ENCODE data around the gene WDR86. TPM values are rescaled to one million over a fixed set of nuclear protein-coding genes. Genes with fewer than 3 reads are reported as not detected.

The WDR86 gene, protein sequence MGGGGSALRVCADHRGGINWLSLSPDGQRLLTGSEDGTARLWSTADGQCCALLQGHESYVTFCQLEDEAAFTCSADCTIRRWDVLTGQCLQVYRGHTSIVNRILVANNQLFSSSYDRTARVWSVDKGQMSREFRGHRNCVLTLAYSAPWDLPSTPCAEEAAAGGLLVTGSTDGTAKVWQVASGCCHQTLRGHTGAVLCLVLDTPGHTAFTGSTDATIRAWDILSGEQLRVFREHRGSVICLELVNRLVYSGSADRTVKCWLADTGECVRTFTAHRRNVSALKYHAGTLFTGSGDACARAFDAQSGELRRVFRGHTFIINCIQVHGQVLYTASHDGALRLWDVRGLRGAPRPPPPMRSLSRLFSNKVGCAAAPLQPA
- 1 to 10 TPM in 1 of 2 donors, under 1 TPM in 1; 0.33 to 1.6 TPM for total RNA-seq

DNA sequence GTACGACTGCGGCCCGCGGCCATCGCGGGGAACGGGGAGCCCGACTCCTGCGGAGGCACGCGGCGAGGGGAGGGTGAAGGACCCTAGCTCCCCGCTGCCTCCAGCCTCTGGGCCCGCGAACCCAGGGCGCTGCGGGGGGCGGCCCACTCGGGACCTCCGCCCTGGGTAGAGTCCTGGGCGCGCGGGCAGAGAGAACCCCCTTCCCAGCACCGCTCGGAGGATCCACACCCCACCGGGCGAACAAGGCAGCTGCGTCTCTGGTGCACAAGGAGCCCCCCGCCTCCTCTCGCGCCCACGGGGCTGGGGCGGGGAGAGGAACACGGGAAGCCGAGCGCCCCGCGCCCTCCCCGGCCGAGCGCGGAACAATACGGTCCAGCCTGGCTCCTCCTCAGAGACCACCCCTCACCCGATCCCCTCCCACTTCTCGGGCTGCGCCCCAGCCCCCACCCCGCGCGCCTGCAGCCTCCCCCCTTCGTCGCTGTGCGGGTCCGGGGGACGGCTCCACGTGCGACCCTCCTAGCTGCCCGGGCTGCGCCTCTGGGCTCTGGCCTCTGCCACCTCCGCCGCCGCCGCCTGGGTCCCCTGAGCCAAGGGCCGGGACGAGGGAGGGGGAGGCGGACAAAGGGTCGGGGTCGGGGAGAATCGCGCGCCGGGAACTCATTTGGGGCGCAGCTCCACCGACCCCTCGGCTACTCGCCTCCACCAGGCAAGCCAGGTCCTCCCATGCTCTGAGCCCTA, at the start of gene WDR86:
Gene WDR86, minus strand, starts transcription at position 372 of the 738 bp plus-strand sequence. CDS start 449 bp downstream, outside the sequence.
- H3K27me3 ChIP-seq: peaks cover 0 to 12% of the 10 kb centered on the region in 2 donors
- H3K36me3 ChIP-seq: no peaks in the 10 kb centered on the region
- H3K4me1 ChIP-seq: peaks cover 0 to 17% of the 10 kb centered on the region in 2 donors
- DNase-seq (ENCODE audit: low spot score): no peak
- H3K9me3 ChIP-seq: no peaks in the 10 kb centered on the region
- peak within 1 kb of the TSS; percentile 44 to 48 for H3K4me3 ChIP-seq
- H3K27ac ChIP-seq: no peak within 1 kb of the TSS
- TF ChIP-seq, protein P1, sequence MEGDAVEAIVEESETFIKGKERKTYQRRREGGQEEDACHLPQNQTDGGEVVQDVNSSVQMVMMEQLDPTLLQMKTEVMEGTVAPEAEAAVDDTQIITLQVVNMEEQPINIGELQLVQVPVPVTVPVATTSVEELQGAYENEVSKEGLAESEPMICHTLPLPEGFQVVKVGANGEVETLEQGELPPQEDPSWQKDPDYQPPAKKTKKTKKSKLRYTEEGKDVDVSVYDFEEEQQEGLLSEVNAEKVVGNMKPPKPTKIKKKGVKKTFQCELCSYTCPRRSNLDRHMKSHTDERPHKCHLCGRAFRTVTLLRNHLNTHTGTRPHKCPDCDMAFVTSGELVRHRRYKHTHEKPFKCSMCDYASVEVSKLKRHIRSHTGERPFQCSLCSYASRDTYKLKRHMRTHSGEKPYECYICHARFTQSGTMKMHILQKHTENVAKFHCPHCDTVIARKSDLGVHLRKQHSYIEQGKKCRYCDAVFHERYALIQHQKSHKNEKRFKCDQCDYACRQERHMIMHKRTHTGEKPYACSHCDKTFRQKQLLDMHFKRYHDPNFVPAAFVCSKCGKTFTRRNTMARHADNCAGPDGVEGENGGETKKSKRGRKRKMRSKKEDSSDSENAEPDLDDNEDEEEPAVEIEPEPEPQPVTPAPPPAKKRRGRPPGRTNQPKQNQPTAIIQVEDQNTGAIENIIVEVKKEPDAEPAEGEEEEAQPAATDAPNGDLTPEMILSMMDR (IDR thresholded peaks at IDR 0.05): no peak

- H3K4me3 ChIP-seq: no peak overlapping the region
Observed at GRCh38 chr7:151457534-151457933, 47.7 kb upstream of the WDR86 start.

DNA sequence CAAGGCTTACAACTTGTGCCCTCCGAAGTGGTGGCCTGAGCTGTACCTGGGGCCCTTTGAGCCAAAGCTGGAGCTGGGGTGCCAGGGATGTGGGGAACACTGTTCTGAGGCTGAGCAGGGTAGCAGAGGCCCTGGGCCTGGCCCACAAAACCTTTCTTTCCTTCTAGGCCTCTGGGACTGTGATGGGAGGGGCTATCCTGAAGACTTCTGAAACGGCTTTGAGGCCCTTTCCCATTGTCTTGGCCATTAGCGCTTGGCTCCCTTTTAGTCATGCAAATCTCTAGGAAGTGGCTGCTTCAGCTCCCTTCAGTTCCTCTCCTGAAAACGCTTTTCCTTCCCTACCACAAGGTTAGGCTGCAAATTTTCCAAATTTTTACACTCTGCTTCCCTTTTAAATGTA, 46.9 kb upstream of the WDR86 start:
- Histone ChIP-seq H3K4me3 (no peak overlapping the region), H3K27ac (no peak overlapping the region), H3K36me3 (no peaks in the 10 kb centered on the region), H3K4me1 (peaks cover 0 to 28% of the 10 kb centered on the region in 2 donors), H3K27me3 (no peaks in the 10 kb centered on the region), H3K9me3 (no peaks in the 10 kb centered on the region)
- TF ChIP-seq, protein P1 (IDR thresholded peaks at IDR 0.05): no peak
- DNase-seq (ENCODE audit: low spot score): peak; percentile 55

More at GRCh38 chr7:151457534-151457933, 47.7 kb upstream of the WDR86 start:
- Histone ChIP-seq H3K27ac (no peak overlapping the region), H3K27me3 (no peaks in the 10 kb centered on the region), H3K4me1 (peaks cover 0 to 28% of the 10 kb centered on the region in 2 donors), H3K36me3 (no peaks in the 10 kb centered on the region), H3K9me3 (peaks cover 0 to 3% of the 10 kb centered on the region in 2 donors)
- TF ChIP-seq, protein P1 (IDR thresholded peaks at IDR 0.05): no peak
- DNase-seq (ENCODE audit: low spot score): no peak

- H3K27me3 ChIP-seq: no peaks in the 10 kb centered on the region
- no peaks in the 10 kb centered on the region for H3K9me3 ChIP-seq
- H3K27ac ChIP-seq: no peak overlapping the region
- TF ChIP-seq, protein P1 (IDR thresholded peaks at IDR 0.05): no peak
- H3K4me3 ChIP-seq: no peak overlapping the region
- H3K36me3 ChIP-seq: no peaks in the 10 kb centered on the region
- peak; percentile 55 for DNase-seq (ENCODE audit: low spot score)
- H3K4me1 ChIP-seq: peaks cover 0 to 23% of the 10 kb centered on the region in 2 donors
Observed at GRCh38 chr7:151456276-151456675, 46.4 kb upstream of the WDR86 start.

- Histone ChIP-seq H3K9me3 (no peaks in the 10 kb centered on the region), H3K4me3 (no peak overlapping the region), H3K4me1 (peaks cover 0 to 17% of the 10 kb centered on the region in 2 donors), H3K27ac (no peak overlapping the region), H3K27me3 (no peaks in the 10 kb centered on the region), H3K36me3 (no peaks in the 10 kb centered on the region)
- TF ChIP-seq, protein P1 (IDR thresholded peaks at IDR 0.05): no peak
- DNase-seq (ENCODE audit: low spot score): peak; percentile 50
Observed at GRCh38 chr7:151455690-151456089, 45.9 kb upstream of the WDR86 start.
